GM21737 (cell line): ENCODE measurements around the gene TXNL4A.

Experiments used
- ATAC-seq: cut with Tn5 transposase; IDR thresholded peaks from one replicate; pipeline ENCODE4 v1.9.1; 2021; ENCODE audit warnings: mild to moderate bottlenecking, moderate library complexity; ENCODE audit not compliant: unreplicated experiment

TXNL4A gene

GRCh38 chr18:79949697-79950487 lies 38.5 kb downstream of the TXNL4A start:
- no peak for ATAC-seq

GRCh38 chr18:79948719-79949411 lies 39.5 kb downstream of the TXNL4A start:
- no peak for ATAC-seq

- no peak for ATAC-seq
Measured at GRCh38 chr18:79947881-79948610, 40.3 kb downstream of the TXNL4A start.

GRCh38 chr18:79947054-79947755 lies 41.2 kb downstream of the TXNL4A start:
- no peak for ATAC-seq

- no peak for ATAC-seq
Measured at GRCh38 chr18:79945118-79946042, 43.0 kb downstream of the TXNL4A start.

GRCh38 chr18:79944746-79945117 lies 43.6 kb downstream of the TXNL4A start:
- no peak for ATAC-seq

GRCh38 chr18:79944126-79944731 lies 44.1 kb downstream of the TXNL4A start:
- no peak for ATAC-seq

- ATAC-seq = no peak
Measured at GRCh38 chr18:79943608-79944125, 44.7 kb downstream of the TXNL4A start.

GRCh38 chr18:79942786-79943607 lies 45.4 kb downstream of the TXNL4A start:
- ATAC-seq = no peak

GRCh38 chr18:79942211-79942610 lies 46.2 kb downstream of the TXNL4A start:
- no peak for ATAC-seq

GRCh38 chr18:79941473-79942119 lies 46.8 kb downstream of the TXNL4A start:
- ATAC-seq = no peak

GRCh38 chr18:79940814-79941472 lies 47.4 kb downstream of the TXNL4A start:
- ATAC-seq = no peak

GRCh38 chr18:79940126-79940813 lies 48.1 kb downstream of the TXNL4A start:
- no peak for ATAC-seq

- ATAC-seq = no peak
Measured at GRCh38 chr18:79939096-79939495, 49.3 kb downstream of the TXNL4A start.

- no peak for ATAC-seq
Measured at GRCh38 chr18:79938196-79938595, 50.2 kb downstream of the TXNL4A start.

GRCh38 chr18:79937103-79937860 lies 51.1 kb downstream of the TXNL4A start:
- ATAC-seq = no peak
